ENCODE measurements around the gene URGCP. TPM values are rescaled to one million over a fixed set of nuclear protein-coding genes. Genes with fewer than 3 reads are reported as not detected.

The URGCP gene
- total RNA-seq, 1 experiment from 2014 or later, result 30.7 TPM

GRCh38 chr7:43915907-43916306 lies 9.5 kb upstream of the URGCP start:
- peaks cover 10% of the 10 kb centered on the region for H3K9me3 ChIP-seq (ENCODE audit: control insufficient read depth, low read depth, low read length)
- H3K36me3 Mint-ChIP-seq (ENCODE audit: insufficient read depth in 1 of 3, low read depth in 3 of 3), result peaks cover 6 to 21% (median 14%) of the 10 kb centered on the region in 3 experiments
- no peaks in the 10 kb centered on the region for H3K79me1 ChIP-seq (ENCODE audit: insufficient read depth, low read depth, low read length, poor library complexity, severe bottlenecking)
- H3K79me2 ChIP-seq (ENCODE audit: insufficient read depth, low read length), result no peaks in the 10 kb centered on the region
- no peak for DNase-seq
- no peak overlapping the region for H4K5ac ChIP-seq (ENCODE audit: insufficient read length, low read depth, low read length)
- H3K4ac ChIP-seq (ENCODE audit: low read depth, low read length), result no peak overlapping the region
- no peak overlapping the region for H4K91ac ChIP-seq (ENCODE audit: insufficient read length, low read depth, low read length)
- no peak overlapping the region for H4K8ac ChIP-seq (replicated peaks; ENCODE audit: insufficient read length, low read depth, low read length)
- H2BK5ac ChIP-seq (ENCODE audit: insufficient read length, low read length), result no peak overlapping the region
- no peak overlapping the region for H3K27ac ChIP-seq (ENCODE audit: insufficient read length, low read depth, low read length)
- TF ChIP-seq CTCF (conservative IDR thresholded peaks at IDR 0.05), result no peak
- no peak overlapping the region for H2BK120ac ChIP-seq (ENCODE audit: low read depth, low read length, poor library complexity, severe bottlenecking)
- no peak overlapping the region for H3K27ac Mint-ChIP-seq
- H3K23ac ChIP-seq (ENCODE audit: insufficient read length, low read depth, low read length), result no peak overlapping the region
- no peak overlapping the region for H3K9ac ChIP-seq (ENCODE audit: extremely low read depth, insufficient read length, low read length)
- H3K4me3 Mint-ChIP-seq, result no peak overlapping the region
- H3K14ac ChIP-seq (ENCODE audit: insufficient read depth, low read length), result no peak overlapping the region
- no peaks in the 10 kb centered on the region for H3K27me3 ChIP-seq (ENCODE audit: insufficient read depth, low read length)
- peaks cover 18 to 19% of the 10 kb centered on the region in 2 experiments for H3K4me1 Mint-ChIP-seq
- no CpG with 5 or more reads among the region's 5 CpGs for WGBS (ENCODE audit: extremely low coverage, insufficient read length, low lambda C conversion rate)
- H3K23me2 ChIP-seq (ENCODE audit: insufficient read length, low read depth, low read length, poor library complexity, severe bottlenecking), result peaks cover 2% of the 10 kb centered on the region
- peaks cover 18 to 33% of the 10 kb centered on the region in 2 experiments for H3K9me3 Mint-ChIP-seq
- H2AFZ ChIP-seq (ENCODE audit: low read length), result no peak overlapping the region
- H3K4me2 ChIP-seq (ENCODE audit: insufficient read depth, insufficient read length, low read length), result no peak overlapping the region
- H3K56ac ChIP-seq (ENCODE audit: insufficient read length, low read depth, low read length), result no peak overlapping the region
- H3K4me1 ChIP-seq (ENCODE audit: insufficient read depth, low read length), result no peaks in the 10 kb centered on the region
- no peak overlapping the region for H2BK12ac ChIP-seq (ENCODE audit: insufficient read length, low read depth, low read length)
- no peak overlapping the region for H2AK5ac ChIP-seq (ENCODE audit: insufficient read length, low read length)
- no peak overlapping the region for H3T11ph ChIP-seq (ENCODE audit: low read length)
- H3K27me3 Mint-ChIP-seq (ENCODE audit: low read depth), result peaks cover 1% of the 10 kb centered on the region
- no peak overlapping the region for H2BK15ac ChIP-seq (ENCODE audit: low read depth, low read length)
- H3K18ac ChIP-seq (ENCODE audit: insufficient read length, low read depth, low read length), result no peak overlapping the region
- no peak overlapping the region for H2BK20ac ChIP-seq (ENCODE audit: low read depth, low read length, poor library complexity, severe bottlenecking)
- H4K20me1 ChIP-seq (ENCODE audit: control insufficient read depth, insufficient read depth, insufficient read length), result no peaks in the 10 kb centered on the region

All from H9 (cell line).